Psoas muscle (tissue), 8 donors: ENCODE data around the gene GPA33. TPM values are rescaled to one million over a fixed set of nuclear protein-coding genes. Genes with fewer than 3 reads are reported as not detected.

Experiments
- ATAC-seq, 4 donors: fragments of 200-7000 bp; cut with Tn5 transposase; one replicate each; pipeline ENCODE4 v1.9.1; 2020; ENCODE audit warnings: moderate library complexity in 3 of 4, mild to moderate bottlenecking in 2 of 4
- DNase-seq, 2 donors: peaks; one replicate each; pipeline ENCODE4 v3.0.0-alpha.2; 2020
- H3K27ac ChIP-seq: fragments of 200-600 bp; one replicate; pipeline ENCODE4 v1.8.0; 2022
- H3K27me3 ChIP-seq, 3 donors: fragments of 200-600 bp in 1 of 3; one replicate each; pipeline versions ENCODE4 v1.6.1 to v1.8.0; 2013 to 2022; ENCODE audit warnings: low read length in 2 of 3, mild to moderate bottlenecking in 2 of 3, moderate library complexity in 1 of 3; ENCODE audit not compliant: insufficient read depth in 3 of 3
- H3K36me3 ChIP-seq, 2 donors: fragments of 200-600 bp in 1 of 2; one replicate each; pipeline versions ENCODE4 v1.6.1 to v1.8.0; 2013 to 2022; ENCODE audit warnings: low read depth in 1 of 2, mild to moderate bottlenecking in 1 of 2, moderate library complexity in 1 of 2; ENCODE audit not compliant: insufficient read depth in 1 of 2
- H3K4me1 ChIP-seq: fragments of 200-600 bp; one replicate; pipeline ENCODE4 v1.8.0; 2022
- H3K4me3 ChIP-seq: fragments of 200-600 bp; one replicate; pipeline ENCODE4 v1.8.0; 2022; ENCODE audit warnings: mild to moderate bottlenecking
- H3K9me3 ChIP-seq: fragments of 200-600 bp; one replicate; pipeline ENCODE4 v1.8.0; 2022
- WGBS, 3 donors: extraction: QIAGEN DNeasy Blood & Tissue Kit; methylation state at CpG; one replicate each; pipeline versions ENCODE4 v1.1.6 to v1.1.7; 2013; 5-methylcytosine and 5-hydroxymethylcytosine counted together
- intact Hi-C, 2 donors: fragments of 100-400 bp; cut with DNase I; formaldehyde crosslinking; loops; one replicate each; pipeline versions ENCODE4 v1.11.0 to v1.14.2; 2022
- polyA plus RNA-seq, 3 donors: library from polyadenylated mRNA; stranded (reverse); fragments of 200-250 nt; gene quantifications; one replicate each; pipeline ENCODE4 v1.2.3, GENCODE V29; 2013
- total RNA-seq, 4 donors: library from RNA; stranded (reverse); fragmentation: NEBNext Ultra II Directional in 2 of 4; extraction: Animal tissue kit (Norgen Biotek cat#: 25700) in 2 of 4; gene quantifications; one replicate each; pipeline versions ENCODE4 v1.2.1 to v1.2.4, GENCODE V29; 2021 to 2023
- TF ChIP-seq, protein P1 (sequence below): fragments of 200-600 bp; IDR thresholded peaks from one replicate; pipeline ENCODE4 v1.8.0; 2022; ENCODE audit warnings: antibody characterized with exemption
- donor health status: healthy with polysubstance abuse.
- donor health status: DM: no; HTN: no; CAD: no; lungs with moderate emphysema.
- donor health status: Bipolar disorder and iron deficiency.
- donor health status: healthy.
- donor health status: DM: yes; HTN: yes; CAD: no.
- donor health status: DM: no; HTN: no; CAD: no.
- donor health status: DM: no; HTN: no; CAD: no.
- donor health status: DM: yes; HTN: yes; CAD: no.

GPA33 gene
- total and polyA plus RNA-seq, 7 donors: 0.06 to 2.2 (median 0.12) TPM; not detected in 2

DNA sequence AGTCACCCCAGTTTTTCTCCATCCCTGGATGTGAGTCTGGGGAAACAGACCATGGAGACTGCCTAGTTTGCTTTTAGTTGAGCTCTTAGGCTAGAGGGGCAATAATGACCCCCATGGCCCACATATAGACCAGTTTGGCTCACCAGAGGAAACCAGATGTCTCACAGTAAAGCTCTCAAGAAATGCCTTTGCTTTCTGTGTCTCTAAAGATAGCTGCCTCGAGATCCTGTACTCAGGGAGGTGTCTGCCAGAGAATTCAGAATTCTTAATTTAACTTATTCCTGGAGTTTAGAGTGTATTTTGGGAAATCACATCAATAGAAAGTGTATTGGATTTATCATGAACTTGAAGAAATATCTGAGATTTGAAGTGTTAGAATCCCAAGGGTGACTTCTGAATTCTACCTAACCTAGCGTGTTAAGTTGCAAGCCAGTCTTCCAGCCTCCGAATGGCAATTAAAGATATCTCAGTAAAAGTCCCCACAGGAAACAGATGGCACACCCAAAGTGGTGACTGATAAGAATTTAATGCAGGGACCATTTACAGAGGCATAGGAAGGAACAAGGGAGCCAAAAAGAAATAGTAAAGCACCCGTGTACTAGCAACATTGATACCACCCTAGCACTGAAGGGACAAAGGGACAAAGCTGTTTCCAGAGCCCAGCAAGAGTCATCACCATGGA lies 40.8 kb upstream of the GPA33 start:
- H3K27ac ChIP-seq: no peak overlapping the region

DNA sequence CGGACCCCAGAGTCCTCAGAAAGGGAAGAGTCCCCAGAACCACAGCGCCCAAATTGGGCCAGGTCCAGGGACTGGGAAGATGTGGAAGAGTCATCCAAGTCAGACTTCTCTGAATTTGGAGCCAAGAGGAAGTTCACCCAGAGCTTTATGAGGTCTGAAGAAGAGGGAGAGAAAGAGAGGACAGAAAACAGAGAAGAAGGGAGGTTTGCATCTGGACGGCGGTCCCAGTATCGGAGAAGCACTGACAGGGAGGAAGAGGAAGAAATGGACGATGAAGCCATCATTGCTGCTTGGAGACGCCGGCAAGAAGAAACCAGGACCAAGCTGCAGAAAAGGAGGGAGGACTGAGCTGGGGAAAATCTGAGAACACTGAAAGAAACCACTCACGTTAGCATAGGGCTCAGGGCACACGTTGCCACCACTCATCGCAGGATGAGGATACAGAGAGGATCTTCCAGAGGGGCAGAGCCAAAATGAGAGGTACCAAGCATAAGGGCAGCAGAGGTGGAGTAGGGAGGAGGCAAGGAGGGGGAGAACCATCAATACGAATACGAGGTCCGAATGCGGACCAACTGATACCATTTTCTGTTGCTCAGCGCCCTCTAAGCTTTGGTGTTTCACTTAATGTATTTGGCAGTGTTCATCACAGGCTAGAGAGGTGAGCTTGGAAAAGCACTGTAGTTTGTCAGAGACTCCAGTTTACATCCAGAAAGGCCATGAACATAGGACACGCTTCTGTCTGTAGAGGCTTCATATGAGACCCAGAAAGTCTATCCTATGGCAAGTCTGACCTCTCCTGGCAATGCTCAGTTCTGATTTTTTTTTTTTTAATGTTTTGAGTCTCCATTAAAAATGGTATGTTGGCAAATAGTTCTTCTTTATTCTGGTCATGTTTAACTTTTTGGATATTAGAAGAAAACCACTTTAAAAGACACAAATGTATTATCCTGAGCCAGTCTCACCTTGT lies 38.4 kb upstream of the GPA33 start:
- Histone ChIP-seq H3K4me1 (no peaks in the 10 kb centered on the region), H3K36me3 (peaks cover 0 to 67% of the 10 kb centered on the region in 2 donors), H3K27me3 (no peaks in the 10 kb centered on the region), H3K27ac (no peak overlapping the region), H3K9me3 (no peaks in the 10 kb centered on the region), H3K4me3 (no peak overlapping the region)
- TF ChIP-seq, protein P1, sequence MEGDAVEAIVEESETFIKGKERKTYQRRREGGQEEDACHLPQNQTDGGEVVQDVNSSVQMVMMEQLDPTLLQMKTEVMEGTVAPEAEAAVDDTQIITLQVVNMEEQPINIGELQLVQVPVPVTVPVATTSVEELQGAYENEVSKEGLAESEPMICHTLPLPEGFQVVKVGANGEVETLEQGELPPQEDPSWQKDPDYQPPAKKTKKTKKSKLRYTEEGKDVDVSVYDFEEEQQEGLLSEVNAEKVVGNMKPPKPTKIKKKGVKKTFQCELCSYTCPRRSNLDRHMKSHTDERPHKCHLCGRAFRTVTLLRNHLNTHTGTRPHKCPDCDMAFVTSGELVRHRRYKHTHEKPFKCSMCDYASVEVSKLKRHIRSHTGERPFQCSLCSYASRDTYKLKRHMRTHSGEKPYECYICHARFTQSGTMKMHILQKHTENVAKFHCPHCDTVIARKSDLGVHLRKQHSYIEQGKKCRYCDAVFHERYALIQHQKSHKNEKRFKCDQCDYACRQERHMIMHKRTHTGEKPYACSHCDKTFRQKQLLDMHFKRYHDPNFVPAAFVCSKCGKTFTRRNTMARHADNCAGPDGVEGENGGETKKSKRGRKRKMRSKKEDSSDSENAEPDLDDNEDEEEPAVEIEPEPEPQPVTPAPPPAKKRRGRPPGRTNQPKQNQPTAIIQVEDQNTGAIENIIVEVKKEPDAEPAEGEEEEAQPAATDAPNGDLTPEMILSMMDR: no peak
- no peak for DNase-seq
- WGBS, 3 donors: 76 to 84% (median 82%) methylated on average over 17 of the region's 17 CpGs
- peak in 1 of 4 donors; percentile 36 for ATAC-seq
- intact Hi-C loops: loop anchor here in 1 of 2 donors (5.0 kb wide), 1 partner anchor 61 kb away; no protein-coding TSS in a partner anchor

More for the DNA sequence above, 40.8 kb upstream of the GPA33 start:
- TF ChIP-seq, protein P1: no peak
- 25 to 46% (median 28%) methylated on average over 4 of the region's 4 CpGs for WGBS, 3 donors
- Histone ChIP-seq H3K4me3 (no peak overlapping the region), H3K9me3 (no peaks in the 10 kb centered on the region), H3K4me1 (peaks cover 13% of the 10 kb centered on the region), H3K36me3 (peaks cover 0 to 43% of the 10 kb centered on the region in 2 donors), H3K27me3 (no peaks in the 10 kb centered on the region)
- DNase-seq: no peak
- intact Hi-C loops: no loop called here
- no peak for ATAC-seq

DNA sequence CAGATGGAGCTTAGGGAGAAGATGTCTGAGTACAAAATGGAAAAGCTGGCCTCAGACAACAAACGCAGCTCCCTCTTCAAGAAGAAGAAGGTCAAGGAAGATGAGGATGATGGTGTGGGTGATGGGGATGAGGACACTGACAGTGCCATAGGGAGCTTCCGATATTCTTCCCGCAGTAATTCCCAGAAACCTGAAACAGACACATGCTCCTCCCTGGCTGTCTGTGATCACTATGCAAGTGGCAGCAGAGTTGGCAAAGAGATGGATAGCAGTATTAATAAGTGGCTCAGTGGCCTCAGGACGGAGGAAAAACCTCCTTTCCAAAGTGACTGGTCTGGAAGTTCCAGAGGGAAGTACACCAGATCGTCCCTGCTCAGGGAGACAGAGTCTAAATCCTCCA lies 37.5 kb upstream of the GPA33 start:
- Histone ChIP-seq H3K27ac (no peak overlapping the region), H3K36me3 (peaks cover 0 to 76% of the 10 kb centered on the region in 2 donors), H3K4me3 (no peak overlapping the region), H3K4me1 (no peaks in the 10 kb centered on the region), H3K9me3 (no peaks in the 10 kb centered on the region), H3K27me3 (no peaks in the 10 kb centered on the region)
- intact Hi-C loops: loop anchor here (2.0 to 5.0 kb wide), 2 partner anchors 60 to 61 kb away; no protein-coding TSS in a partner anchor
- 61 to 83% (median 72%) methylated on average over 5 of the region's 5 CpGs for WGBS, 3 donors
- TF ChIP-seq, protein P1: no peak
- ATAC-seq: no peak
- no peak for DNase-seq

DNA sequence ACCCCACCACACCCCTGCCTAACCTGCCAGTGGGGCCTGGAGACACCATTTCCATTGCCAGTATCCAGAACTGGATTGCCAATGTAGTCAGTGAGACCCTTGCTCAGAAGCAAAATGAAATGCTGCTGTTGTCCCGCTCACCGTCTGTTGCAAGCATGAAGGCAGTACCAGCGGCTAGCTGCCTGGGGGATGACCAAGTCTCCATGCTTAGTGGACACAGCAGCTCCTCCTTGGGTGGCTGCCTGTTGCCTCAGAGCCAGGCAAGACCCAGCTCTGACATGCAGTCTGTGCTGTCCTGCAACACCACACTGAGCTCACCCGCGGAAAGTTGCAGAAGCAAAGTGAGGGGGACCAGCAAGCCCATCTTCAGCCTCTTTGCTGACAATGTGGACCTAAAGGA lies 37.1 kb upstream of the GPA33 start:
- peaks cover 0 to 80% of the 10 kb centered on the region in 2 donors for H3K36me3 ChIP-seq
- no peaks in the 10 kb centered on the region for H3K4me1 ChIP-seq
- WGBS, 3 donors: 85 to 92% (median 91%) methylated on average over 5 of the region's 5 CpGs
- no peak for DNase-seq
- TF ChIP-seq, protein P1: no peak
- H3K27me3 ChIP-seq: no peaks in the 10 kb centered on the region
- peak in 3 of 4 donors; percentile 42 to 48 (median 42) for ATAC-seq
- H3K27ac ChIP-seq: no peak overlapping the region
- intact Hi-C loops: loop anchor here (2.0 to 5.0 kb wide), 2 partner anchors 60 kb away; no protein-coding TSS in a partner anchor
- no peak overlapping the region for H3K4me3 ChIP-seq
- no peaks in the 10 kb centered on the region for H3K9me3 ChIP-seq
